HG03571 (cell line): Measurements from ENCODE around the gene NDEL1.

Experiments used
- ATAC-seq: cut with Tn5 transposase; IDR thresholded peaks from one replicate; pipeline ENCODE4 v1.9.1; 2021; ENCODE audit not compliant: unreplicated experiment

Gene NDEL1

GRCh38 chr17:8502126-8502525, 66.4 kb downstream of the NDEL1 start:
- no peak for ATAC-seq

GRCh38 chr17:8503368-8503767, 67.7 kb downstream of the NDEL1 start:
- ATAC-seq = no peak

- ATAC-seq = no peak
These were observed 68.1 kb downstream of the NDEL1 start for GRCh38 chr17:8503807-8504206.

GRCh38 chr17:8504460-8505207, 69.0 kb downstream of the NDEL1 start:
- ATAC-seq = no peak

GRCh38 chr17:8506145-8506544, 70.5 kb downstream of the NDEL1 start:
- ATAC-seq = no peak

- ATAC-seq = no peak
These were observed 79.1 kb downstream of the NDEL1 start for GRCh38 chr17:8514801-8515200.
